ENCODE measurements around the gene USP31.
A peak's percentile ranks its signal among the peaks of the same experiment; 100 is the strongest.

The USP31 gene

DNA sequence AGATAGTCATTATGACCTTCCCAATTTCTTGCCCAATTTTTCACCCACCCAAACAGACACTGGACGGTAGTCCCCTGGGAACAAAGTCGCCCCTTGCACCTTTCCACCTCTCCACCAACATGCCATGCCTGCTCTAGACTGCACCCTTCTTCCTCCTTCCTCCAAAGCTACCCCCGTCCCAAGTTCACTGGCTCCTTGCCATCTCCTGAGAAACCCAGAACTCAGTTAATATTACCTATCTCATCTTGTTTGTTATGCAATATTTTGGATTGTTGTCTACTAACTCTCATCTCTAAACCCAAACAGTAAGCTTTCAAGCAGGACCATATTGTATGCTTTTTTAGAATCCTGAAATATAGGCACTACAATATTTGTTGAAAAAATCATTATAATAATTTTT is 63.3 kb downstream of the USP31 start:
- peak in 1 of 3 donors; percentile 2 for DNase-seq
- Histone ChIP-seq H3K27ac (ENCODE audit: insufficient read depth in 1 of 2, low read depth in 1 of 2, low read length in 2 of 2, poor library complexity in 1 of 2, severe bottlenecking in 2 of 2) (no peak overlapping the region), H3K9me3 (ENCODE audit: control extremely low read depth in 1 of 5, control insufficient read depth in 4 of 5, insufficient read depth in 2 of 5, low read depth in 1 of 5, low read length in 4 of 5) (no peaks in the 10 kb centered on the region), H3K4me3 (ENCODE audit: control insufficient read depth in 1 of 7, extremely low read depth in 1 of 7, insufficient read depth in 4 of 7, low read depth in 2 of 7, low read length in 6 of 7) (no peak overlapping the region), H3K36me3 (ENCODE audit: control insufficient read depth in 4 of 4, insufficient read depth in 4 of 4, low read length in 3 of 4) (peaks cover 0 to 28% (median 3%) of the 10 kb centered on the region in 4 experiments), H3K27me3 (replicated peaks in 2 of 5; ENCODE audit: control insufficient read depth in 4 of 5, insufficient read depth in 5 of 5, low read length in 4 of 5) (no peaks in the 10 kb centered on the region), H3K4me1 (ENCODE audit: control extremely low read depth in 1 of 4, control insufficient read depth in 4 of 4, insufficient read depth in 4 of 4, low read length in 3 of 4) (peaks cover 0 to 13% (median 3%) of the 10 kb centered on the region in 4 experiments)
- CTCF ChIA-PET, result no interaction called here
- POLR2A ChIA-PET, result no interaction called here
- WGBS (ENCODE audit: insufficient coverage), result 100% methylated on average over 2 of the region's 3 CpGs

DNA sequence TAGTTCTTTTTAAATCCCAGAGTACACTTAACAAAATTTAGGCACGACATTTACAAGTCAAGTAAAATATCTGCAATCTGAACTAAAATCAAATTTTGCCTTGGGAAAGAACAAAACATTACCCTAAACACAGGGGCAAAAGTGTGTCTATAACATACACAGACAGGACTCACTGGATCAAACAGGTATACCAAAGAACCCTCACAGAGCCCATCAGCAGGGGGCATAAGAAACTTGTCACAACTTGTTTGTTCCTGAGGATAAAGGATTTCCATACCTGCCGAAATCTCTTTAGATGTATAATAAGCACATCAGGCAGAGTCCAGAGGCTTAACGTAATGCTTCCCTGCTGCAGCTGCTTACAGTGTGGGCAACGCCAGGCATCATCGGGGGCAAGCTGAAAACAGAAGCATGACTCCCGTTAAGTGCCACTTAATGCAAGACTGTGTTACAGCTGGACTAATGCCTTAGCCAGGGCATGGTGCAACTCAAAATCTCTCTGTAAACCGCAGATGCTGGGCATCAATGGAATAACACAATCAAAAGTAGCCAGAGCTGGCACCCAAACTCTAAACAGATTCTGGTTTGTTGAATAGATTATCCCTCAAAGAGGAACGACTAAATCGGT is 67.0 kb downstream of the USP31 start:
- ChIA-PET CTCF (interaction anchor here (0.7 kb wide), 1 partner anchor 70 kb away, joined by 4 read pairs; no protein-coding TSS in a partner anchor), POLR2A (no interaction called here)
- no peaks in the 10 kb centered on the region for H3K27me3 ChIP-seq (replicated peaks in 2 of 5; ENCODE audit: control insufficient read depth in 4 of 5, insufficient read depth in 5 of 5, low read length in 4 of 5)
- DNase-seq, result no peak
- H3K4me1 ChIP-seq (ENCODE audit: control extremely low read depth in 1 of 4, control insufficient read depth in 4 of 4, insufficient read depth in 4 of 4, low read length in 3 of 4), result peaks cover 0 to 20% (median 5%) of the 10 kb centered on the region in 4 experiments
- H3K4me3 ChIP-seq (ENCODE audit: control insufficient read depth in 1 of 7, extremely low read depth in 1 of 7, insufficient read depth in 4 of 7, low read depth in 2 of 7, low read length in 6 of 7), result no peak overlapping the region
- H3K36me3 ChIP-seq (ENCODE audit: control insufficient read depth in 4 of 4, insufficient read depth in 4 of 4, low read length in 3 of 4), result peaks cover 0 to 25% (median 2%) of the 10 kb centered on the region in 4 experiments
- WGBS (ENCODE audit: insufficient coverage), result 98% methylated on average over 7 of the region's 9 CpGs
- H3K27ac ChIP-seq (ENCODE audit: insufficient read depth in 1 of 2, low read depth in 1 of 2, low read length in 2 of 2, poor library complexity in 1 of 2, severe bottlenecking in 2 of 2), result no peak overlapping the region
- no peaks in the 10 kb centered on the region for H3K9me3 ChIP-seq (ENCODE audit: control extremely low read depth in 1 of 5, control insufficient read depth in 4 of 5, insufficient read depth in 2 of 5, low read depth in 1 of 5, low read length in 4 of 5)

DNA sequence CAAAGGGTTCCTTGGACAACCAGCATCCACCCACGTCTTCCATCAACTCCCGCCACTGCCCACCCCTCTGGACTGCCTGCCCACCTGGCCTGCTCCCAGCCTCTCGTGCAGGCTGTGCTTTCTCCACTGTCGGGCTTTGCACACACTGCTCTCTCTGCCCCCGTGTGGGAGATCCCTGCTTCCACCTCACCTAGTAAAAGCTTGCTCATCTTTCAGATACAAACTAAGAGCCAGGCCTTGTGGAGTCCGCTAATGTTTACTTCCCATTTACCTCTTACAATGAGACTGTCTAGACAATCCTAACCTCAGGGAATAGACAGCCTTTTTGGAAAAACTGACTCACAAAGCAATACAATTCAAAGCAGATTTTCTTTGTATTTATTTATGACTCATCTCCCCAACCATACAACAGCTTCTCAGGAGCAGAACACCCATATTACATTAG is 67.6 kb downstream of the USP31 start:
- H3K4me1 ChIP-seq (ENCODE audit: control extremely low read depth in 1 of 4, control insufficient read depth in 4 of 4, insufficient read depth in 4 of 4, low read length in 3 of 4), result peaks cover 0 to 14% (median 5%) of the 10 kb centered on the region in 4 experiments
- H3K27ac ChIP-seq (ENCODE audit: insufficient read depth in 1 of 2, low read depth in 1 of 2, low read length in 2 of 2, poor library complexity in 1 of 2, severe bottlenecking in 2 of 2), result no peak overlapping the region
- peaks cover 0 to 25% (median 2%) of the 10 kb centered on the region in 4 experiments for H3K36me3 ChIP-seq (ENCODE audit: control insufficient read depth in 4 of 4, insufficient read depth in 4 of 4, low read length in 3 of 4)
- H3K4me3 ChIP-seq (ENCODE audit: control insufficient read depth in 1 of 7, extremely low read depth in 1 of 7, insufficient read depth in 4 of 7, low read depth in 2 of 7, low read length in 6 of 7), result no peak overlapping the region
- no peaks in the 10 kb centered on the region for H3K27me3 ChIP-seq (replicated peaks in 2 of 5; ENCODE audit: control insufficient read depth in 4 of 5, insufficient read depth in 5 of 5, low read length in 4 of 5)
- 98% methylated on average over 5 of the region's 6 CpGs for WGBS (ENCODE audit: insufficient coverage)
- POLR2A ChIA-PET, result no interaction called here
- CTCF ChIA-PET, result no interaction called here
- no peaks in the 10 kb centered on the region for H3K9me3 ChIP-seq (ENCODE audit: control extremely low read depth in 1 of 5, control insufficient read depth in 4 of 5, insufficient read depth in 2 of 5, low read depth in 1 of 5, low read length in 4 of 5)
- no peak for DNase-seq

- Histone ChIP-seq H3K27ac (ENCODE audit: insufficient read depth in 1 of 2, low read depth in 1 of 2, low read length in 2 of 2, poor library complexity in 1 of 2, severe bottlenecking in 2 of 2) (no peak overlapping the region), H3K4me3 (ENCODE audit: control insufficient read depth in 1 of 7, extremely low read depth in 1 of 7, insufficient read depth in 4 of 7, low read depth in 2 of 7, low read length in 6 of 7) (no peak overlapping the region), H3K4me1 (ENCODE audit: control extremely low read depth in 1 of 4, control insufficient read depth in 4 of 4, insufficient read depth in 4 of 4, low read length in 3 of 4) (peaks cover 0 to 7% (median 3%) of the 10 kb centered on the region in 4 experiments), H3K9me3 (ENCODE audit: control extremely low read depth in 1 of 5, control insufficient read depth in 4 of 5, insufficient read depth in 2 of 5, low read depth in 1 of 5, low read length in 4 of 5) (no peaks in the 10 kb centered on the region), H3K36me3 (ENCODE audit: control insufficient read depth in 4 of 4, insufficient read depth in 4 of 4, low read length in 3 of 4) (peaks cover 0 to 25% (median 2%) of the 10 kb centered on the region in 4 experiments), H3K27me3 (replicated peaks in 2 of 5; ENCODE audit: control insufficient read depth in 4 of 5, insufficient read depth in 5 of 5, low read length in 4 of 5) (no peaks in the 10 kb centered on the region)
- 69% methylated on average over 3 of the region's 3 CpGs for WGBS (ENCODE audit: insufficient coverage)
- no peak for DNase-seq
- ChIA-PET POLR2A (no interaction called here), CTCF (no interaction called here)
Observed at GRCh38 chr16:23080747-23081146, 68.5 kb downstream of the USP31 start.

- no peaks in the 10 kb centered on the region for H3K9me3 ChIP-seq (ENCODE audit: control extremely low read depth in 1 of 5, control insufficient read depth in 4 of 5, insufficient read depth in 2 of 5, low read depth in 1 of 5, low read length in 4 of 5)
- peaks cover 0 to 25% (median 2%) of the 10 kb centered on the region in 4 experiments for H3K36me3 ChIP-seq (ENCODE audit: control insufficient read depth in 4 of 4, insufficient read depth in 4 of 4, low read length in 3 of 4)
- H3K27ac ChIP-seq (ENCODE audit: insufficient read depth in 1 of 2, low read depth in 1 of 2, low read length in 2 of 2, poor library complexity in 1 of 2, severe bottlenecking in 2 of 2), result no peak overlapping the region
- H3K4me3 ChIP-seq (ENCODE audit: control insufficient read depth in 1 of 7, extremely low read depth in 1 of 7, insufficient read depth in 4 of 7, low read depth in 2 of 7, low read length in 6 of 7), result no peak overlapping the region
- peak in 2 of 3 donors; percentile 28 to 41 for DNase-seq
- H3K4me1 ChIP-seq (ENCODE audit: control extremely low read depth in 1 of 4, control insufficient read depth in 4 of 4, insufficient read depth in 4 of 4, low read length in 3 of 4), result peaks cover 0 to 7% (median 3%) of the 10 kb centered on the region in 4 experiments
- ChIA-PET CTCF (no interaction called here), POLR2A (no interaction called here)
- 100% methylated on average over 1 of the region's 1 CpG for WGBS (ENCODE audit: insufficient coverage)
- no peaks in the 10 kb centered on the region for H3K27me3 ChIP-seq (replicated peaks in 2 of 5; ENCODE audit: control insufficient read depth in 4 of 5, insufficient read depth in 5 of 5, low read length in 4 of 5)
Observed at GRCh38 chr16:23080329-23080728, 68.9 kb downstream of the USP31 start.

GRCh38 chr16:23079675-23080301 is 69.5 kb downstream of the USP31 start:
- Histone ChIP-seq H3K27me3 (replicated peaks in 2 of 5; ENCODE audit: control insufficient read depth in 4 of 5, insufficient read depth in 5 of 5, low read length in 4 of 5) (no peaks in the 10 kb centered on the region), H3K36me3 (ENCODE audit: control insufficient read depth in 4 of 4, insufficient read depth in 4 of 4, low read length in 3 of 4) (peaks cover 0 to 24% (median 2%) of the 10 kb centered on the region in 4 experiments), H3K4me3 (ENCODE audit: control insufficient read depth in 1 of 7, extremely low read depth in 1 of 7, insufficient read depth in 4 of 7, low read depth in 2 of 7, low read length in 6 of 7) (no peak overlapping the region), H3K27ac (ENCODE audit: insufficient read depth in 1 of 2, low read depth in 1 of 2, low read length in 2 of 2, poor library complexity in 1 of 2, severe bottlenecking in 2 of 2) (no peak overlapping the region), H3K4me1 (ENCODE audit: control extremely low read depth in 1 of 4, control insufficient read depth in 4 of 4, insufficient read depth in 4 of 4, low read length in 3 of 4) (peaks cover 0 to 7% (median 3%) of the 10 kb centered on the region in 4 experiments), H3K9me3 (ENCODE audit: control extremely low read depth in 1 of 5, control insufficient read depth in 4 of 5, insufficient read depth in 2 of 5, low read depth in 1 of 5, low read length in 4 of 5) (no peaks in the 10 kb centered on the region)
- ChIA-PET CTCF (no interaction called here), POLR2A (no interaction called here)
- DNase-seq, result peak in 2 of 3 donors; percentile 47 to 60
- WGBS (ENCODE audit: insufficient coverage), result 58% methylated on average over 10 of the region's 13 CpGs

GRCh38 chr16:23074423-23074822 is 74.8 kb downstream of the USP31 start:
- DNase-seq, result no peak
- H3K27ac ChIP-seq (ENCODE audit: insufficient read depth in 1 of 2, low read depth in 1 of 2, low read length in 2 of 2, poor library complexity in 1 of 2, severe bottlenecking in 2 of 2), result no peak overlapping the region
- H3K4me3 ChIP-seq (ENCODE audit: control insufficient read depth in 1 of 7, extremely low read depth in 1 of 7, insufficient read depth in 4 of 7, low read depth in 2 of 7, low read length in 6 of 7), result no peak overlapping the region
- H3K4me1 ChIP-seq (ENCODE audit: control extremely low read depth in 1 of 4, control insufficient read depth in 4 of 4, insufficient read depth in 4 of 4, low read length in 3 of 4), result peaks cover 0 to under 1% (median 0%) of the 10 kb centered on the region in 4 experiments
- ChIA-PET POLR2A (interaction anchor here (0.6 kb wide), 1 partner anchor 127 kb away, joined by 3 read pairs; no protein-coding TSS in a partner anchor), CTCF (no interaction called here)
- H3K36me3 ChIP-seq (ENCODE audit: control insufficient read depth in 4 of 4, insufficient read depth in 4 of 4, low read length in 3 of 4), result peaks cover 0 to 37% (median 11%) of the 10 kb centered on the region in 4 experiments
- H3K27me3 ChIP-seq (replicated peaks in 2 of 5; ENCODE audit: control insufficient read depth in 4 of 5, insufficient read depth in 5 of 5, low read length in 4 of 5), result no peaks in the 10 kb centered on the region
- WGBS (ENCODE audit: insufficient coverage), result 100% methylated on average over 2 of the region's 3 CpGs
- no peaks in the 10 kb centered on the region for H3K9me3 ChIP-seq (ENCODE audit: control extremely low read depth in 1 of 5, control insufficient read depth in 4 of 5, insufficient read depth in 2 of 5, low read depth in 1 of 5, low read length in 4 of 5)

All from common myeloid progenitor, CD34-positive (primary cell).